NCI-H226 (cell line): ENCODE results near the gene EPAS1.
A peak's percentile ranks its signal among the peaks of the same experiment; 100 is the strongest.

Source experiments
- DNase-seq: peaks from one replicate; pipeline ENCODE4 v3.0.0-alpha.2; 2015

The EPAS1 gene

DNA sequence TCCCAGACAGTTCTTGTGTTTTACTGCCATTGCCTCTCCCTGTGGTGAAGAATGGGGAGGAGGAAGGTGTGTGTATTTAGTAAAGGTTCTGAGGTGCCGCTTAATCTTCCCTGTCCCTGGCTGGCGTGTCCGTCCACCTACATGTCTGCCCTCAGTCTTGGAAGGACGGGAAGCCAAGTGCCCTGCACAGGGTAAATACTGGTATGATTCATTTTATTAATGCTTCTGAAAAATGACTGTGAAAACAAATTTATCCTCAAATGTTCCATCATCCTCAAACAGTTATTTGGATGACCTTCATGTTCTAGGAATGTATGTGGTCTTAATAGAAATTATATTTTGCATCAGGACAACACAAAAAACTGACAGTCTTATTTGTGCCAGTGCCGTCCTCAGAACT is 6.6 kb downstream of the EPAS1 start:
- no peak for DNase-seq

GRCh38 chr2:46304635-46305034 is 7.4 kb downstream of the EPAS1 start:
- DNase-seq, result no peak

GRCh38 chr2:46305187-46305586 is 8.0 kb downstream of the EPAS1 start:
- DNase-seq, result no peak

- DNase-seq, result no peak
These were observed 8.6 kb downstream of the EPAS1 start for GRCh38 chr2:46305767-46306166.

GRCh38 chr2:46306330-46306751 is 9.1 kb downstream of the EPAS1 start:
- DNase-seq, result no peak

GRCh38 chr2:46306988-46307655 is 9.9 kb downstream of the EPAS1 start:
- no peak for DNase-seq

DNA sequence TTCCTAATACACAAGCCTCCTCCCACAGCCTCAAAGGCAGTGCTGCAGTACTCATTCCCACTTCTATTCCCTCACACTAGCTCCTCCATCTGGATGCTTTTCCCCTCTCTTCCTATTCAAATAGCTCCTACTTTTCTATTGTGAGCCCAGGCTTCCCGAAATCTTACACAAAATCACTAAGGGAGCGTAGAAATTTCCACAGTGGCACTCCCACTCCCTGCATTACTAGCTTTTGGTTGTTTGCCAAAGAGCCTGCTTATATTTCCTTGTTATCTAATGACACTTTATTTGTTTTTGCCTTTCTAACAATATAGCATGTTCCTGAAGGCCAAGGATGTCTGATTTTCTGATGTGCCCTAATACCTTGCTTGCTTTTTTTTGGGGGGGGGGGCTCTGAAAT is 10.9 kb downstream of the EPAS1 start:
- DNase-seq, result no peak

DNA sequence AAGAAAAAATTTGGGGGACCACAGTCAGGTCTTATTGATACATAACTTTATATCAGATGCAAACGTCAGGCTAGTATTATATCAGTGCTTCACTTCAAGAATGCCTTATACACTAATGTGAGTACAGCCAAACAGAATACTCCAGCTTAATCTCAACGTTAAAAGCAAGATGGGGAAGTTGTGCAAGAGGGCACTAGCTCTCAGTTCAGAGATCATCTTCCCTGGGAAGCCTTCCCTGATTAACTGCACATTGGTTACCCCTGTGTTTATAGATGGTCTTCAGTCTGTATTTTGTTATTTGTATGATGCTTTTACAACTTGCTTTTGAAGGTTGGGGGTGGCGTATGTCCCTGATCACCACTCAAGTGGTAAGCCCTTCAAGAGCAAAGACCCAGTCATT is 11.4 kb downstream of the EPAS1 start:
- DNase-seq, result no peak

DNA sequence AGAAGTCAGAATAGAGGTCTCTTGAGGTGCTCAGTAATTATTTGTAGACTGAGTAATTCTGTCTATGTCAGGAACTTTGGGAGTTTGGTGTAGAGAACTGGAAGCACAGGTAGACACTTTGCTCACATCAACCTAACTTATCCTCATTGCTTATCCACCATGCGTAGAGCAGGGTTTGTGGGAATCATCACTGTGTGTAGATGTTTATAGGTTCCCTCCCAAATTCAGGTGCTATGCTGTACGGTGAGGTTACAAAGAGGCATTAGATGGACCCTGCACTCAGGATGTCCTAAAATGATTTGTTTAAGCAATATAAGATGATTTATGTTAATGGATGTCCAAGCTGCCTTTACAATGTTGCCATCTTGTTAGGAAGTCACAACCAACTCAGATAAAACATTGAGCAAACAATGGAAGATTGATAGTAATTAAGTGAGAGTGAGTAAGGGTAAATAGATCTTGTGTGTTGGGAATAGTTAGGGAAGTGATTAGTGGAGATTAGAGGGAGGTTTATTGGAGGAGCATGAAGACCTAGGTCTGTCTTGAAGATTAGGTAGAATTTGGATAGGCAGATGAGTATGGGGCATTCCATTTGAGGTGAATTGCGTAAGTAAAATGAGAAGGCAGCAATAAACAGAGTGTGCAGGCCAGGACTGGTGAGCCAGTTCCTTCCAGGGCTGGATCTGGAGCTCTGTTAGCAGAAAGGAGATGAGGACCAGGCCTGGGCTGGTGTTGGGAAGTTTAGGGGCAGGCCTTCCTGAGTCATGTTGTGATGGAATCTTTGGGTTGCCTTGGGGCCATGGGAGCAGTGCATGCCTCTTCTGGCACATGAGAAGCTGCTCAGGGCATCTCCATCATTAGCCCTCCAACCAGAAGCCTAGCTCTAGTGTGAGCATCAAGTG is 12.1 kb downstream of the EPAS1 start:
- peak; percentile 59 for DNase-seq

DNA sequence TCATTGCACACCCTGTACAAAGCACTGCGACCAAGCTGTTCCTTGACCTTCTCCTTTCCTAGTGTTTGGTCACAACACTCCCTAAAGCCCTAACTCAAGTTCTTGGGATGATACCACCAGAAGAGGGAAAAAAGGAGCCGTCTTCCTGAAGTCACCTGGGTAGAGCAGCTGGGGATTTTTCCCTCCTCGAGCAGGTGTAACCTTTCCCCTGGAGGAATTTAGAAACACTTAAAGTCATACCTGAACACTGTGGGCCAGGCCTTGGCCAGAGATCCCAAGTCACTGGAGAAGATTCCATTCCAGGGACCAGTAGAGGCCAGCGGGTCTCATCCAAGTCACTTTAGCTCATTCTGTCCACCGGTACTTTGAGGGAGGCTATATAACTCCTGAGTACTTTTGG is 13.2 kb downstream of the EPAS1 start:
- no peak for DNase-seq

DNA sequence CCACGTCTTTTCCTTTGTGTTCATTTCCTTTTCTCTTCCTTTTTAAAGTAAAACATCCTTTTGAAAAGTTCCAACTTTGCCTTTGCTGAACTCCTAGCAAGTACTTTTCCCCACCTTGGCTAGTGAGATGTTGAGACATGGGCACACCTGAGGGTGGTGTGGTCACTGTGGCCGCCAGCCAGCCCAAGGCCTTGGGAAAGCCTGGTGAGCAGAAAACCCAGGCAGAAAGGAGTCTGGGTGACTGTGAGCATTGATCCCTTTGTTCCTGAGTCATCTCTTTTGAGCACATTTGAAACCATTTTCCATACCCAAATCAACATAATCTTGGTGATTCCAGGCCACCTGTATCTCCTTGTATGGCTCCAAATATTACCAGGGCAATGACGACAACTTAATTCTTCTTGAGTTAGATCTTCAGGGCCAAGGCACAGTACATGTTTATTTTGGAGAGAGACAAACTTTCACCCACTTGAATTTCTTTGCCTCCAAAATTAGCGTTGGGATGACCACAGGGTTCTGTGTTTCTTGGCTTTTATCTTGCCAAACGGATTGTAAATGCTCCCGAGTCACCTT is 14.5 kb downstream of the EPAS1 start:
- no peak for DNase-seq

- no peak for DNase-seq
These were observed 15.9 kb downstream of the EPAS1 start for GRCh38 chr2:46313063-46313462.

GRCh38 chr2:46314065-46314835 is 17.0 kb downstream of the EPAS1 start:
- no peak for DNase-seq

GRCh38 chr2:46315103-46315890 is 18.1 kb downstream of the EPAS1 start:
- peak; percentile 99 for DNase-seq

DNA sequence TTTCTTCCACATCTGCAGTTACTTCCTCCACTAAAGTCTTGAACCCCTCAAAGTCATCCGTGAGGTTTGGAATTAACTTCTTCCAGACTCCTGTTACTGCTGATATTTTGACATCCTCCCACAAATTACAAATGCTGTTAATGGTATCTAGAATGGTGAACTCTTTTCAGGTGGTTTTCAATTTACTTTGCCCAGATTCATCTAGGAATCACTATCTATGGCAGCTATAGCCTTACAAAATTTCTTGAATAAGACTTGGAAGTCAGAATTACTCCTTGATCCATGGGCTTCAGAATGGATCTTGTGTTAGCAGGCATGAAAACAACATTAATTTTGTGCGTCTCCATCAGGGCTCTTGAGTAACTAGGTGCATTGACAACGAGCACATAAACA is 19.9 kb downstream of the EPAS1 start:
- DNase-seq, result no peak

- no peak for DNase-seq
These were observed 21.6 kb downstream of the EPAS1 start for GRCh38 chr2:46318579-46319460.

DNA sequence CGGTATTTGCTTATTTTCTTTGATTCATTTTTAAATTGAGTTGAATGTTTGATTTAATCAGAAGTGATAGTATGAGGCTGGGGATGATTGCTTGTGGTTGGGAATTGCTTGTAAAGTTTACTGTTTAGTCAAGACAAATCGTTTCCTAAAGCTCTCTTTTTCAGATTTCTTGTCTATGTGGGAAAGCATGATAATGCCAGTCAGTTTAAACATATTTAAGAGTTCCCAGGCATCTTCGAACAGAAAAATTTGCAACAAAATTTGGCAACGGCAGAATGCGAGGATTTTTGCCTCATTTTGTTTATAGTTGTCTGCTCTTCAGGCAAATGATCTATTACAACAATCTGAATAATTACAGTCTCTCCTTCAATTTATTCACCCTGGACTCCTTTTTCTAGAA is 22.5 kb downstream of the EPAS1 start:
- DNase-seq, result no peak

GRCh38 chr2:46320141-46320567 is 22.9 kb downstream of the EPAS1 start:
- no peak for DNase-seq

- no peak for DNase-seq
These were observed 26.5 kb downstream of the EPAS1 start for GRCh38 chr2:46323730-46324129.

- DNase-seq, result peak; percentile 27
These were observed 28.1 kb downstream of the EPAS1 start for GRCh38 chr2:46325182-46325928.
